ENCODE results near the gene SORBS1. TPM values are rescaled to one million over a fixed set of nuclear protein-coding genes. Genes with fewer than 3 reads are reported as not detected.

The SORBS1 gene
- total RNA-seq, 6 experiments from 2014 or later, result 56.4 to 97.9 (median 76.5) TPM

DNA sequence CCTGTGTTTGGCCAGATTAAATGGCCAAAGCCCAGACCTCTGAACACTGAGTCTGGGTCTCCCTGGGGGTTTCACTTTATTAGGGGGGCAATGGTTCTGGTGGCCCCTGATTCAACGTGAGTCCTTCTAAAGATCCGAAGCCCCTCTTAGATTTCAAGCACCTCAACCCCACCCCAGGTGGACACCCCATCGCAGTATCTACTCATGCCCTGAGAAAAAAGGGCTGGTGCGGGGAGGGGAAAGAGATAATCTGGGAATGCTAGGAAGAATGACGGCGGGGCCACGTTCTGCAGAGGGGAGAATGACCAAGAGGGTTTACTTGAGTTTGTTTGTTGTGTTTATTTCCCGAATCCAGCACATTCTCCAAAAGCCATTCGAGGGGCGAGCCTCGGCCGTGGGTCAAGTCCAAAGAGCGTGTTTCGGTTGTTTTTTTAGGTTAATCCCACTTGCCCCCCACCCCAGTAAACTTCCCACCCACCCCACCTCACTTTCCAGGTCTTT is 271.2 kb downstream of the SORBS1 start:
- Histone ChIP-seq H3K27ac (peak overlapping the region; percentile 90 to 97 (median 97)), H3K4me3 (peak overlapping the region; percentile 81 to 92 (median 88)), H3K9me3 (no peaks in the 10 kb centered on the region), H3K36me3 (no peaks in the 10 kb centered on the region), H3K27me3 (no peaks in the 10 kb centered on the region), H3K4me1 (peaks cover 0 to 38% (median 10%) of the 10 kb centered on the region in 4 donors)
- ATAC-seq (peak in 3 of 4 donors; percentile 8 to 16 (median 9)), DNase-seq (peak in 1 of 3 donors; percentile 25)
- intact Hi-C loops (cut with DNase I), result no loop called here
- TF ChIP-seq POLR2A (IDR thresholded peaks at IDR 0.05) (no peak), CTCF (IDR thresholded peaks at IDR 0.05) (no peak)
- 25% methylated on average over 11 of the region's 14 CpGs for WGBS (ENCODE audit: insufficient coverage, low coverage, low lambda C conversion rate, missing lambda C conversion rate)

- peak overlapping the region; percentile 90 to 97 (median 97) for H3K27ac ChIP-seq
- peak; percentile 4 to 45 (median 18) for ATAC-seq
- TF ChIP-seq POLR2A (IDR thresholded peaks at IDR 0.05), result no peak
- TF ChIP-seq CTCF (IDR thresholded peaks at IDR 0.05), result peak; percentile 15 to 38 (median 32)
- 30% methylated on average over 10 of the region's 12 CpGs for WGBS (ENCODE audit: insufficient coverage, low coverage, low lambda C conversion rate, missing lambda C conversion rate)
- intact Hi-C loops (cut with DNase I), result no loop called here
- H3K36me3 ChIP-seq, result no peaks in the 10 kb centered on the region
- H3K9me3 ChIP-seq, result no peaks in the 10 kb centered on the region
- peak overlapping the region; percentile 81 to 92 (median 88) for H3K4me3 ChIP-seq
- DNase-seq, result peak in 1 of 3 donors; percentile 25
- H3K4me1 ChIP-seq, result peaks cover 0 to 34% (median 10%) of the 10 kb centered on the region in 4 donors
- H3K27me3 ChIP-seq, result no peaks in the 10 kb centered on the region
These were observed 271.9 kb downstream of the SORBS1 start for GRCh38 chr10:95289003-95289920.

DNA sequence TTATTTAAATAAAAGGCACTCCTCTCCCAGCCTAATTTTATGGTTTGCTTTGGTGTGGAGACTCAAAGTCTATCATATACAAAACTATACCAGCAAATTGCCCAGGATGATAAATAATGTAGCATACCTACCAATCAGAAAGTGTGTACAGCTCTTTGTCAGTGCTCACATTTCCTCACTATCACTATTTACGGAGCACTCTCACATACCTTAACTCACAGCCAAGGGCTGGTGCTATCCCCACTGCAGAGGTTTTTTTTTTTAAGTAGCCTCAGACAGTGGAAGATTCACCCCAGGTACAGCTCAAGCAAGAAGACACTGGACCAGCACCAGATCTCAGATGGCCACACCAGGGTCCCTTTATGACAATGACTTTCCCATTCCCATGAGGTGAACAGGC is 272.9 kb downstream of the SORBS1 start:
- H3K36me3 ChIP-seq, result no peaks in the 10 kb centered on the region
- H3K9me3 ChIP-seq, result no peaks in the 10 kb centered on the region
- peak overlapping the region in 1 of 3 donors; percentile 92 for H3K4me3 ChIP-seq
- intact Hi-C loops (cut with DNase I), result no loop called here
- peak overlapping the region; percentile 20 to 97 (median 90) for H3K27ac ChIP-seq
- TF ChIP-seq POLR2A (IDR thresholded peaks at IDR 0.05) (no peak), CTCF (IDR thresholded peaks at IDR 0.05) (no peak)
- ATAC-seq (no peak), DNase-seq (no peak)
- peaks cover 0 to 34% (median 10%) of the 10 kb centered on the region in 4 donors for H3K4me1 ChIP-seq
- no peaks in the 10 kb centered on the region for H3K27me3 ChIP-seq
- WGBS (ENCODE audit: insufficient coverage, low coverage, low lambda C conversion rate, missing lambda C conversion rate), result 60% methylated on average over 1 of the region's 1 CpG

DNA sequence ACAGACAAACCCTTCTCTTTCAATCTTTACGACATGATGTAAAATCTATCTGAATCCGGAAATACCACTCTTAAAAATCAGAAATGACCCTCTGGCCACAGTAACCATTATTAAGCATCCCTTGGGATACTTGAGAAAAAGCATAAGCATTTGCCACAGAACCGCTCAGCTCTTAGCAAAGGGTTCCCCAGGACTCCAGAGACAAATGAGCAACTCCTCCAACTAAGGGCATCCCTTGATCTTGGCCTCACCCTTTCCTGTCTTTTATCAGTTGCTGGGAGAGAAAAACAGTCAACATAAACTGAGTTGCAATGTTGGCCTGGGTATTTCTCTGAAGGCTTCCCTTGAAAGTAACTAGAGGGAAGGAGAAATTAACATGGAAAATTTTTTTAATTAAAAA is 273.9 kb downstream of the SORBS1 start:
- DNase-seq (no peak), ATAC-seq (no peak)
- WGBS (ENCODE audit: insufficient coverage, low coverage, low lambda C conversion rate, missing lambda C conversion rate), result 58% methylated on average over 3 of the region's 3 CpGs
- Histone ChIP-seq H3K4me3 (no peak overlapping the region), H3K36me3 (no peaks in the 10 kb centered on the region), H3K27me3 (no peaks in the 10 kb centered on the region), H3K27ac (peak overlapping the region in 1 of 3 donors; percentile 40), H3K9me3 (no peaks in the 10 kb centered on the region), H3K4me1 (peaks cover 0 to 34% (median 11%) of the 10 kb centered on the region in 4 donors)
- intact Hi-C loops (cut with DNase I), result no loop called here
- TF ChIP-seq CTCF (IDR thresholded peaks at IDR 0.05), result no peak
- TF ChIP-seq POLR2A (IDR thresholded peaks at IDR 0.05), result no peak
